Upper lobe of left lung (tissue), 4 donors: Measurements from ENCODE around the gene PIAS4.

Source experiments
- CTCF ChIP-seq, 6 experiments: fragments of 450-650 bp in 4 of 6; fragments of 200-600 bp in 2 of 6; sonication (generic) in 2 of 6; IDR thresholded peaks; one replicate each; pipeline ENCODE4 v1.5.1; 2016 to 2019; ENCODE audit warnings: antibody characterized with exemption in 6 of 6
- EP300 ChIP-seq, 4 donors: sonication (generic); formaldehyde crosslinking; IDR thresholded peaks; one replicate each; pipeline ENCODE4 v1.5.1; 2017; ENCODE audit warnings: antibody characterized with exemption in 4 of 4, control low read depth in 2 of 4
- POLR2A ChIP-seq, 4 donors: fragments of 450-650 bp; IDR thresholded peaks; one replicate each; pipeline ENCODE4 v1.5.1; 2016 to 2017; ENCODE audit warnings: antibody characterized with exemption in 4 of 4, mild to moderate bottlenecking in 2 of 4
- POLR2AphosphoS5 ChIP-seq, 2 donors: sonication (generic); formaldehyde crosslinking; IDR thresholded peaks; one replicate each; pipeline ENCODE4 v1.5.1; 2017; ENCODE audit warnings: antibody characterized with exemption in 2 of 2

GRCh38 chr19:3990815-3991117 lies 16.8 kb upstream of the PIAS4 start:
- TF ChIP-seq CTCF (IDR thresholded peaks at IDR 0.05) (no peak), EP300 (IDR thresholded peaks at IDR 0.05) (no peak), POLR2A (IDR thresholded peaks at IDR 0.05) (no peak), POLR2AphosphoS5 (IDR thresholded peaks at IDR 0.05) (no peak)
